CD4-positive, alpha-beta T cell treated with Interleukin-17A for 4 hours (primary cell): ENCODE measurements around the gene ZNF799.
"Not testable (repeated sequence)": the region's sequence is repeated elsewhere in the genome, so short reads cannot be mapped to it uniquely, and the experiment has no call there.

Experiments
- DNase-seq: peaks from one replicate; pipeline ENCODE4 v3.0.0-alpha.2; 2020; ENCODE audit warnings: mixed read lengths

The ZNF799 gene

GRCh38 chr19:12400633-12401502 lies at the start of gene ZNF799:
Gene ZNF799, minus strand, starts transcription at chr19:12401271. Its CDS starts 201 bp downstream, at chr19:12401070.
- DNase-seq = peak; percentile 90

GRCh38 chr19:12450844-12451243 lies 49.8 kb upstream of the ZNF799 start:
- DNase-seq = no peak

GRCh38 chr19:12448808-12449207 lies 47.7 kb upstream of the ZNF799 start:
- DNase-seq = no peak

GRCh38 chr19:12440541-12441316 lies 39.7 kb upstream of the ZNF799 start, which contains the start of gene ZNF443:
Gene ZNF443, minus strand, starts transcription at chr19:12441021. Its CDS starts 107 bp downstream, at chr19:12440914.
- peak; percentile 99 for DNase-seq

- DNase-seq = peak; percentile 29
Observed at GRCh38 chr19:12439686-12440540, 38.8 kb upstream of the ZNF799 start.

- not testable (repeated sequence) for DNase-seq
Observed at GRCh38 chr19:12430726-12431299, 29.7 kb upstream of the ZNF799 start.

GRCh38 chr19:12425888-12426274 lies 24.8 kb upstream of the ZNF799 start:
- DNase-seq = no peak

GRCh38 chr19:12425236-12425887 lies 24.3 kb upstream of the ZNF799 start:
- no peak for DNase-seq

- not testable (repeated sequence) for DNase-seq
Observed at GRCh38 chr19:12417273-12417672, 16.2 kb upstream of the ZNF799 start.

GRCh38 chr19:12411893-12412292 lies 10.8 kb upstream of the ZNF799 start:
- DNase-seq = no peak

- peak; percentile 5 for DNase-seq
Observed at GRCh38 chr19:12399901-12400632, 1.0 kb downstream of the ZNF799 start.

- not testable (repeated sequence) for DNase-seq
Observed at GRCh38 chr19:12391148-12391547, 9.9 kb downstream of the ZNF799 start.

GRCh38 chr19:12386365-12386764 lies 14.7 kb downstream of the ZNF799 start:
- DNase-seq = not testable (repeated sequence)

- no peak for DNase-seq
Observed at GRCh38 chr19:12380444-12380737, 20.7 kb downstream of the ZNF799 start.

GRCh38 chr19:12379732-12380443 lies 21.2 kb downstream of the ZNF799 start:
- no peak for DNase-seq

GRCh38 chr19:12374026-12374425 lies 27.0 kb downstream of the ZNF799 start:
- no peak for DNase-seq

GRCh38 chr19:12365236-12366162 lies 35.6 kb downstream of the ZNF799 start, which contains the start of gene ZNF442:
Gene ZNF442, minus strand, starts transcription at chr19:12365683. Its CDS starts 2,052 bp downstream, at chr19:12363631.
- peak; percentile 88 for DNase-seq

- peak; percentile 12 for DNase-seq
Observed at GRCh38 chr19:12364391-12365235, 36.5 kb downstream of the ZNF799 start.
